Measurements from ENCODE around the gene DNTT. TPM values are rescaled to one million over a fixed set of nuclear protein-coding genes. Genes with fewer than 3 reads are reported as not detected.
"Not testable (repeated sequence)": the region's sequence is repeated elsewhere in the genome, so short reads cannot be mapped to it uniquely, and the experiment has no call there.

DNTT gene
- polyA plus RNA-seq, 1 experiment: not detected

DNA sequence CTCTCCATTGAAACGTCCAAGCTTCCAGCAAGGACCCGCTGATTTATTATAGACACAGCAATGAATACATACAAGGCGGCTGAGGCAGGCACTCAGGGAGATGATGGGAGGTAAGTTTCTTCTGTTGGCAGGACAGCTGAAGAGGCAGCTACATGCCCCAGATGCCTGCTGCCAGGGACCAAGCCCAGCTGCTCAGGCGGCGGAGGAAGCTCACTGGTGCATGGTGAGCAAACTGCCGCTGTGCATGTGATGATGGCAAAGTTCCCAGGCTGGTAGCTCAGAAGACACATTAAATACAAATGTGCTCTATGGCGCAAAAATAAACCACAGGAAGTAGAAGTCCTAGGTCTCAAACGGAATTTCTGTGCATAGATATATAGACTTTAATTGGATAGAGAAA is 2.3 kb downstream of the DNTT start:
- DNase-seq (ENCODE audit: low read depth): no peak
- TF ChIP-seq, protein P1, sequence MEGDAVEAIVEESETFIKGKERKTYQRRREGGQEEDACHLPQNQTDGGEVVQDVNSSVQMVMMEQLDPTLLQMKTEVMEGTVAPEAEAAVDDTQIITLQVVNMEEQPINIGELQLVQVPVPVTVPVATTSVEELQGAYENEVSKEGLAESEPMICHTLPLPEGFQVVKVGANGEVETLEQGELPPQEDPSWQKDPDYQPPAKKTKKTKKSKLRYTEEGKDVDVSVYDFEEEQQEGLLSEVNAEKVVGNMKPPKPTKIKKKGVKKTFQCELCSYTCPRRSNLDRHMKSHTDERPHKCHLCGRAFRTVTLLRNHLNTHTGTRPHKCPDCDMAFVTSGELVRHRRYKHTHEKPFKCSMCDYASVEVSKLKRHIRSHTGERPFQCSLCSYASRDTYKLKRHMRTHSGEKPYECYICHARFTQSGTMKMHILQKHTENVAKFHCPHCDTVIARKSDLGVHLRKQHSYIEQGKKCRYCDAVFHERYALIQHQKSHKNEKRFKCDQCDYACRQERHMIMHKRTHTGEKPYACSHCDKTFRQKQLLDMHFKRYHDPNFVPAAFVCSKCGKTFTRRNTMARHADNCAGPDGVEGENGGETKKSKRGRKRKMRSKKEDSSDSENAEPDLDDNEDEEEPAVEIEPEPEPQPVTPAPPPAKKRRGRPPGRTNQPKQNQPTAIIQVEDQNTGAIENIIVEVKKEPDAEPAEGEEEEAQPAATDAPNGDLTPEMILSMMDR (IDR thresholded peaks at IDR 0.05; ENCODE audit: insufficient read depth, low read depth, low read length): no peak
- no peaks in the 10 kb centered on the region for H3K36me3 ChIP-seq (ENCODE audit: control insufficient read depth, insufficient read depth, low read length)
- H3K4me3 ChIP-seq (ENCODE audit: low read depth, low read length): no peak overlapping the region
- H3K27me3 ChIP-seq (ENCODE audit: control insufficient read depth, insufficient read depth, low read length): peaks cover 2% of the 10 kb centered on the region; the same call in 1 of the 2 replicates
- ChIA-PET POLR2A (no interaction called here), CTCF (no interaction called here)

DNA sequence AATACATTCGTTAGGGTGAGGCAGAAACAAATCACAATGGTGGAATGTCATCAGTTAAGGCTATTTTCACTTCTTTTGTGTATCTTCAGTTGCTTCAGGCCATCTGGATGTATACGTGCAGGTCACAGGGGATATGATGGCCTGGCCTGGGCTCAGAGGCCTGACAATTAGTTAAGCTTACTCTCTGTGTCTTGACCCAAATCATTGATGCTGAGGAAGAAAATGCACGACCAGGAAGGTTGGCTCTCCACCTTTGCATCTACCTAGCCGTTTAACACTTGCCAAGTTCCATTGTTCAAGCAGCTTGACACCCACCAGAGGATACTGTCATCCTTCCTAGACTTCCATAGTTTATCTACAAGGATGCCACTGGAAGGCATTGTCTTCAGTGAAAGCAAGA is 4.6 kb downstream of the DNTT start:
- H3K27me3 ChIP-seq (ENCODE audit: control insufficient read depth, insufficient read depth, low read length); POLR2A ChIA-PET: not testable (repeated sequence)
- CTCF ChIA-PET: interaction anchor here (1.1 kb wide), 1 partner anchor 15 kb away, joined by 4 read pairs; no protein-coding TSS in a partner anchor

DNA sequence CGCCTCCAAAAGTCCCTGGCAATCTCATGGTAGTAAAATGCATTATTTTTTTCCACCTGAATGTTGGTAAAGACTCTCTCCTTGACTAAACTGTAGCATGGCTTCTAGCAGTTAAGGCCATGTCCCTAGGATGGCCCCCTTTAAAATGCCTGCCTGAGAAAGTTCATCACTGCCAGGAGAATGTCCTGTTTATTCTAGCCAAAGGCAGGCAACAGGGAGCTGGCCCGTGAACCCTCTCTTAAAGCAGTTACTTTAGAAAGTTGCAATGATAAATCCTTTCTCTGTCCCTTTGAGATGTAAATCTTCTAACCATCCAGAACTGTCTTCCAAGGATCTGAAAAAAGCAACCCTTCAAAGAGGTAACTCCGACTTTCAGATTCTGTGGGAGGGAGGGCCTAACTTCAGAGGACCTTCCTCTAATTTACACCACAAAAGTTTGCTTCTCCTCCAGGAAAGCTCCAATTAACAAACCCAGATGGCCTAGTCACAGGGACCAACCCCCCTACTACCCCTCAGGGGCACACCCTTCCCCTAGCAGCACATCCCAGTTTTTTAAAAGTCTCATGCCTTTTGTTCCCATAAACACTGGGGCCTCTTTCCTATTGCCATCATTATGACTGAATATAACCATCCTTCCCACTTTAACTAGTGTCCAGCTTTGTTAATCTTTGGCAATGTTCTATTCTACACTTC is 5.5 kb downstream of the DNTT start:
- ChIA-PET POLR2A (no interaction called here), CTCF (no interaction called here)
- no peaks in the 10 kb centered on the region for H3K36me3 ChIP-seq (ENCODE audit: control insufficient read depth, insufficient read depth, low read length)

More for the DNA sequence above, 4.6 kb downstream of the DNTT start:
- H3K4me3 ChIP-seq (ENCODE audit: low read depth, low read length); H3K36me3 ChIP-seq (ENCODE audit: control insufficient read depth, insufficient read depth, low read length); DNase-seq (ENCODE audit: low read depth): not testable (repeated sequence)

DNA sequence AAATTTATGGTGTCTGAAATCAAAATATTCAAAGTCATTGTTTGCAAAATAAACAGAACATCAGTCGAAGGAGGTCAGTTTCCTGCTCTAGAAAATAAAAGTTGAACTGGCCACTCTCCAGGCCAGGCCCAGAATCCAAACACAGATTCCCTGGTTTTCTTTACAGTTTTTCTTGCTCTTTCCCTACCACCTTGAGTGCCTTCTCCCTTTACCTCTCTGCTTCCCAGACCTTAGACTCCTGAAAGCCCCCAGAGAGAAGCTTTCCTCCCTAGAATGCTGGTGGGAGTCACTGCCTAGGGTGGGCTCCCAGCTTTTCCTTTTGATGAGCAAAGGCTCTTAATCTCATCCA is 6.1 kb downstream of the DNTT start:
- H3K27me3 ChIP-seq (ENCODE audit: control insufficient read depth, insufficient read depth, low read length): no peaks in the 10 kb centered on the region
- DNase-seq (ENCODE audit: low read depth): no peak
- H3K4me3 ChIP-seq (ENCODE audit: low read depth, low read length): no peak overlapping the region
- POLR2A ChIA-PET: no interaction called here
- CTCF ChIA-PET: no interaction called here
- H3K36me3 ChIP-seq (ENCODE audit: control insufficient read depth, insufficient read depth, low read length): no peaks in the 10 kb centered on the region
- TF ChIP-seq, protein P1 (IDR thresholded peaks at IDR 0.05; ENCODE audit: insufficient read depth, low read depth, low read length): no peak

More for the DNA sequence above, 5.5 kb downstream of the DNTT start:
- no peak for DNase-seq (ENCODE audit: low read depth)
- no peak overlapping the region for H3K4me3 ChIP-seq (ENCODE audit: low read depth, low read length)
- no peaks in the 10 kb centered on the region for H3K27me3 ChIP-seq (ENCODE audit: control insufficient read depth, insufficient read depth, low read length)
- TF ChIP-seq, protein P1 (IDR thresholded peaks at IDR 0.05; ENCODE audit: insufficient read depth, low read depth, low read length): no peak

DNA sequence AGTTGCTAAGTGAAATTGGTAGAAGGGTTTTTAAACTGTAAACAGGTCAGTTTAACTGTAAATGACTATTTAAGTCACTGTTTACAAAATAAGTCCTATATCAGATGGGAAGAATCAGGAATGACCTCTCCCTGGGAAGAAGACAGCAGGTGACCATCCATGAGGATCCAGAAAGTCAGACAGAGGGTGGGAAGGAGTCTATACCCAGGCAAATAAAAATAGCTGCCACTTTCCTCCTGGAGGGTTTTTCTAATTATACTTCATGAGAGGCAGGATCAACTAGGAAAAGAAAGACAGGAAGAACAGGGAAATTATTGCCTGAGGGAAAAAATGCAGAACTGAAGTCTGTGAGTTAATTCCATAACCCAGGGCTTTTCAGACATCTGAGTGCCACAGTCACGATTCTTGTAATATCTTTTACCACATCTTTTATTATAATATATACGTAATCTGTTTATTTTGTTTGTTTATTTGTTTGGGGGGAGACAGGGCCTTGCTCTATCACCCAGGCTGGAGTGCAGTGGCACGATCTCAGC is 7.0 kb downstream of the DNTT start:
- no peak overlapping the region for H3K4me3 ChIP-seq (ENCODE audit: low read depth, low read length)
- no peaks in the 10 kb centered on the region for H3K27me3 ChIP-seq (ENCODE audit: control insufficient read depth, insufficient read depth, low read length)
- no peaks in the 10 kb centered on the region for H3K36me3 ChIP-seq (ENCODE audit: control insufficient read depth, insufficient read depth, low read length)
- TF ChIP-seq, protein P1 (IDR thresholded peaks at IDR 0.05; ENCODE audit: insufficient read depth, low read depth, low read length): no peak
- CTCF ChIA-PET: interaction anchor here (0.6 to 1.2 kb wide), 3 partner anchors 30 to 294 kb away, joined by 3 to 4 read pairs (median 4); no protein-coding TSS in a partner anchor
- POLR2A ChIA-PET: no interaction called here
- no peak for DNase-seq (ENCODE audit: low read depth)

Data from BJ (cell line).